Mucosa of descending colon (tissue), 3 donors: ENCODE data around the gene BDH1. TPM values are rescaled to one million over a fixed set of nuclear protein-coding genes. Genes with fewer than 3 reads are reported as not detected.

Experiments
- ATAC-seq: fragments of 200-7000 bp; cut with Tn5 transposase; one replicate; pipeline ENCODE4 v1.9.1; 2020; ENCODE audit warnings: mild to moderate bottlenecking, moderate library complexity
- DNase-seq, 3 donors: peaks; one replicate each; pipeline ENCODE4 v3.0.0-alpha.2; 2020
- H3K36me3 ChIP-seq: fragments of 200-600 bp; one replicate; pipeline ENCODE4 v1.8.0; 2021; ENCODE audit warnings: low read depth, mild to moderate bottlenecking
- H3K4me1 ChIP-seq: fragments of 200-600 bp; one replicate; pipeline ENCODE4 v1.8.0; 2021; ENCODE audit warnings: low read depth, mild to moderate bottlenecking
- H3K4me3 ChIP-seq: fragments of 200-600 bp; one replicate; pipeline ENCODE4 v1.8.0; 2021; ENCODE audit warnings: mild to moderate bottlenecking
- H3K9me3 ChIP-seq: fragments of 200-600 bp; one replicate; pipeline ENCODE4 v1.8.0; 2021; ENCODE audit warnings: mild to moderate bottlenecking
- CTCF ChIP-seq: fragments of 200-600 bp; IDR thresholded peaks from one replicate; pipeline ENCODE4 v1.8.0; 2022; ENCODE audit warnings: antibody characterized with exemption, mild to moderate bottlenecking
- intact Hi-C, 2 donors: fragments of 100-400 bp; cut with DNase I in 1 of 2; cut with micrococcal nuclease in 1 of 2; formaldehyde crosslinking; loops; one replicate each; pipeline versions ENCODE4 v1.11.0 to v1.11.1; 2022; cut with DNase I, micrococcal nuclease
- total RNA-seq, 3 donors: library from RNA; stranded (reverse); fragmentation: NEBNext Ultra II Directional in 2 of 3; extraction: Animal tissue kit (Norgen Biotek cat#: 25700) in 2 of 3; gene quantifications; one replicate each; pipeline versions ENCODE4 v1.2.1 to v1.2.4, GENCODE V29; 2021 to 2023
- donor health status: DM: no; HTN: no; CAD: no; lungs with moderate emphysema.
- donor health status: DM: no; HTN: no; CAD: no.
- donor health status: DM: no; HTN: yes; CAD: no.

The BDH1 gene
- total RNA-seq, 3 donors from 2014 or later, result 79.3 to 246 (median 160) TPM

DNA sequence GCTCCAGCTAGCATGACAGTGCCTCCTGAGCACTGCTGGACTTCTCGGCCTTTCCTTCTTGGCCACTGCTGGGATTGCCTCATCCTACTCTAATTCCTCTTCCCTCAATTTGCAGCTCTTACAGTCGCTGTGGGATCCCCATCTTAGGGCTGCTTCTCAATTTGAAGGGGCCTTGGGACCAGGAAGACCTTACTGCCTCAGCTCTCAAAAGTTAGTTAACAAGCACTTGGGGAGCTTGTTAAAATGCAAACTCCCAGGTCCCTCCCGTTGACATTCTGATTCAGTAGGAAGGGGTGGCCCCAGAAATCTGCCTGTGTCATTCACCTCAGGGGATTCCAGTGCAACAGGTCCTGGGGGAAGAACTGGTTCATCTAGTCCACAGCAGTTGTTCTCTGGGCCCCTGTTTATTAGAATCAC, 14.8 kb downstream of the BDH1 start:
- no peak overlapping the region for H3K4me3 ChIP-seq
- no peaks in the 10 kb centered on the region for H3K36me3 ChIP-seq
- DNase-seq (no peak), ATAC-seq (no peak)
- no peaks in the 10 kb centered on the region for H3K9me3 ChIP-seq
- H3K4me1 ChIP-seq, result peaks cover 4% of the 10 kb centered on the region
- TF ChIP-seq CTCF, result no peak
- intact Hi-C loops, result no loop called here

DNA sequence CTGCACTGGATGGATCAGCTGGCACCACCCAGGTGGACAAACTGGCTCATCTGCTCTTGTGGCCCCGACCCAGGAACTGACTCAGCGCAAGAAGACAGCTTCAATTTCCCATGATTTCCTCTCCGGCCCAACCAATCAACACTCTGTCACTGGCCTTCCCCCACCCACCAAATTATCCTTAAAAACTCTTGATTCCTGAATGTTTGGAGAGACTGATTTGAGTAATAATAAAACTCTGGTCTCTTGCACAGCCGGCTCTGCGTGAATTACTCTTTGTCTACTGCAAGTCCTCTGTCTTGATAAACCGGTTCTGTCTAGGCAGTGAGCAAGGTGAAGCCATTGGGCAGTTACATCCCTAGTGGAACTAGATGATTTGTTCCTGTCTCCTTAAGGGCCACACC, 16.1 kb downstream of the BDH1 start:
- H3K9me3 ChIP-seq, result no peaks in the 10 kb centered on the region
- H3K4me1 ChIP-seq, result peaks cover 4% of the 10 kb centered on the region

GRCh38 chr3:197533927-197534725, 21.6 kb downstream of the BDH1 start:
- H3K9me3 ChIP-seq, result no peaks in the 10 kb centered on the region
- no peak for DNase-seq
- H3K4me3 ChIP-seq, result no peak overlapping the region
- intact Hi-C loops, result no loop called here
- TF ChIP-seq CTCF, result no peak
- peaks cover 6% of the 10 kb centered on the region for H3K36me3 ChIP-seq
- no peaks in the 10 kb centered on the region for H3K4me1 ChIP-seq
- no peak for ATAC-seq

More for the DNA sequence above, 16.1 kb downstream of the BDH1 start:
- no peak for TF ChIP-seq CTCF
- no peaks in the 10 kb centered on the region for H3K36me3 ChIP-seq
- intact Hi-C loops, result no loop called here
- no peak overlapping the region for H3K4me3 ChIP-seq
- DNase-seq (peak in 2 of 3 donors; percentile 66 to 84), ATAC-seq (peak; percentile 97)

- no peak for ATAC-seq
Measured at GRCh38 chr3:197533396-197533795, 22.4 kb downstream of the BDH1 start.

GRCh38 chr3:197532388-197532787, 23.4 kb downstream of the BDH1 start:
- Histone ChIP-seq H3K4me1 (no peaks in the 10 kb centered on the region), H3K36me3 (peaks cover 6% of the 10 kb centered on the region), H3K9me3 (no peaks in the 10 kb centered on the region), H3K4me3 (no peak overlapping the region)
- intact Hi-C loops, result no loop called here
- no peak for TF ChIP-seq CTCF
- ATAC-seq (no peak), DNase-seq (no peak)

More at GRCh38 chr3:197533396-197533795, 22.4 kb downstream of the BDH1 start:
- Histone ChIP-seq H3K4me1 (no peaks in the 10 kb centered on the region), H3K9me3 (no peaks in the 10 kb centered on the region), H3K4me3 (no peak overlapping the region), H3K36me3 (peaks cover 6% of the 10 kb centered on the region)
- DNase-seq, result no peak
- intact Hi-C loops, result no loop called here
- TF ChIP-seq CTCF, result no peak
